T-helper 2 cell treated with Interferon-gamma antibody and Interleukin-4, amounts not matched to agents 5 μg/mL and 100 μg/mL, for 36 hours (primary cell): ENCODE results near the gene CCDC47.

Experiments used
- DNase-seq: peaks from one replicate; pipeline ENCODE4 v3.0.0; 2021; ENCODE audit warnings: low spot score
- H3K27ac Mint-ChIP-seq: one replicate; pipeline ENCODE4 v1.8.0; 2021; ENCODE audit warnings: mild to moderate bottlenecking, mixed read lengths
- H3K27me3 Mint-ChIP-seq: one replicate; pipeline ENCODE4 v1.8.0; 2021; ENCODE audit warnings: low read depth, mixed read lengths
- H3K36me3 Mint-ChIP-seq: one replicate; pipeline ENCODE4 v1.8.0; 2021; ENCODE audit warnings: low read depth, mixed read lengths
- H3K4me1 Mint-ChIP-seq: one replicate; pipeline ENCODE4 v1.8.0; 2021; ENCODE audit warnings: low read depth, mixed read lengths
- H3K4me3 Mint-ChIP-seq: one replicate; pipeline ENCODE4 v1.8.0; 2022; ENCODE audit warnings: mild to moderate bottlenecking, moderate library complexity, mixed read lengths
- H3K9me3 Mint-ChIP-seq: one replicate; pipeline ENCODE4 v1.8.0; 2021; ENCODE audit warnings: mixed read lengths

Gene CCDC47

GRCh38 chr17:63772801-63773271, 561 bp downstream of the CCDC47 start:
- Mint-ChIP-seq H3K9me3 (no peaks in the 10 kb centered on the region), H3K27me3 (no peaks in the 10 kb centered on the region), H3K4me1 (peaks cover 38% of the 10 kb centered on the region), H3K36me3 (peaks cover 39% of the 10 kb centered on the region), H3K4me3 (peak overlapping the region; percentile 96), H3K27ac (peak overlapping the region; percentile 97)
- DNase-seq, result no peak

GRCh38 chr17:63768433-63768832, 5.0 kb downstream of the CCDC47 start:
- no peak overlapping the region for H3K4me3 Mint-ChIP-seq
- peaks cover 32% of the 10 kb centered on the region for H3K4me1 Mint-ChIP-seq
- no peaks in the 10 kb centered on the region for H3K27me3 Mint-ChIP-seq
- H3K27ac Mint-ChIP-seq, result no peak overlapping the region
- H3K36me3 Mint-ChIP-seq, result peaks cover 42% of the 10 kb centered on the region
- no peaks in the 10 kb centered on the region for H3K9me3 Mint-ChIP-seq
- DNase-seq, result no peak

GRCh38 chr17:63766754-63767153, 6.6 kb downstream of the CCDC47 start:
- Mint-ChIP-seq H3K36me3 (peaks cover 41% of the 10 kb centered on the region), H3K4me3 (no peak overlapping the region), H3K4me1 (peaks cover 32% of the 10 kb centered on the region), H3K9me3 (no peaks in the 10 kb centered on the region), H3K27ac (no peak overlapping the region), H3K27me3 (no peaks in the 10 kb centered on the region)
- no peak for DNase-seq

- Mint-ChIP-seq H3K27me3 (no peaks in the 10 kb centered on the region), H3K4me1 (peaks cover 28% of the 10 kb centered on the region), H3K9me3 (no peaks in the 10 kb centered on the region), H3K4me3 (no peak overlapping the region), H3K36me3 (peaks cover 47% of the 10 kb centered on the region), H3K27ac (no peak overlapping the region)
- no peak for DNase-seq
Measured at GRCh38 chr17:63764716-63765115, 8.7 kb downstream of the CCDC47 start.

DNA sequence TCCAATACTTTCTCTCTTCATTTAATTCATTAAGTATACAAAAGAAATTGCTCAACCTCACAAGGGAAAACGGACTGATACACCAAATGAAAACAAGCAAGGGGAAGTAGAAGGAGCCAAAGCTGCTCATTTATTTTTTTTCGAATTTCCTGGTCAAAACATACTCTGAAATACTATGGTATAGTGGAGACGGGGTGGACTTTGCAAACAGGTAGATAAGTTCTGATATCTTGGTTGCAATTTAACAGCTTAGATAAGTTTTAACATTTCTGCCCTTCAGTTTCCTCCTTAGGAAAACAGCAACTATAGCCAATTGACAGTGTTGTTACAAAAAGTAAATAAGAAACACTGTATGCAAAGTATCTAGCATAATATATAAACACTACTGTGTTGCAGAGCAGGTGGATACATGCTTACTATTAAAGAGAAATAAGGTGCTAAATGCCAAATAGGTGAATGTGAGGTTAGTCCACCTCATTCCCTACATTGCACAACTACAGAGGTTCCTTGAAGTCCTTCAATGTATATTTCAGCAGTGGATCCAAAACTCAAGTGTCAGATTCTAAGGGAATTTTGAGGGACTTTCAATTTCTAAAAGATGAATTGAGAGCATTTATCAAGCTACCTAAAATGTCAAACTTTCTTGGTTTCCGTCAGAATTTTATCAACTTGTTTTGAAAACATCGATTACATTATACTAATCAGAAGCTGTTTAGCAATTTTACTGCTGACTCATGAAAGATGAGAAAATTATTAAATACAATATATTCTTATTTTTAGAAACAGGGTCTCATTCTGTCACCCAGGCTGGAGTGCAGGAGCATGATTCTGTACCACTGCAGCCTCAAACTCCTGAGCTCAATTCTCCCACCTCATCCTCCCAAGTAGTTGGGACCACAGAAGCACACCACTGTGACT, 11.0 kb downstream of the CCDC47 start:
- Mint-ChIP-seq H3K27ac (peak overlapping the region; percentile 60), H3K4me3 (no peak overlapping the region), H3K36me3 (peaks cover 58% of the 10 kb centered on the region), H3K4me1 (peaks cover 20% of the 10 kb centered on the region), H3K9me3 (no peaks in the 10 kb centered on the region), H3K27me3 (no peaks in the 10 kb centered on the region)
- no peak for DNase-seq

GRCh38 chr17:63760771-63761539, 12.4 kb downstream of the CCDC47 start:
- H3K9me3 Mint-ChIP-seq, result no peaks in the 10 kb centered on the region
- H3K36me3 Mint-ChIP-seq, result peaks cover 62% of the 10 kb centered on the region
- H3K27me3 Mint-ChIP-seq, result no peaks in the 10 kb centered on the region
- no peak for DNase-seq
- no peak overlapping the region for H3K4me3 Mint-ChIP-seq
- H3K4me1 Mint-ChIP-seq, result peaks cover 12% of the 10 kb centered on the region
- H3K27ac Mint-ChIP-seq, result no peak overlapping the region

GRCh38 chr17:63758428-63758827, 15.0 kb downstream of the CCDC47 start:
- no peaks in the 10 kb centered on the region for H3K27me3 Mint-ChIP-seq
- no peaks in the 10 kb centered on the region for H3K9me3 Mint-ChIP-seq
- no peak for DNase-seq
- peaks cover 54% of the 10 kb centered on the region for H3K36me3 Mint-ChIP-seq
- H3K4me1 Mint-ChIP-seq, result peaks cover 8% of the 10 kb centered on the region
- H3K4me3 Mint-ChIP-seq, result no peak overlapping the region
- H3K27ac Mint-ChIP-seq, result no peak overlapping the region

DNA sequence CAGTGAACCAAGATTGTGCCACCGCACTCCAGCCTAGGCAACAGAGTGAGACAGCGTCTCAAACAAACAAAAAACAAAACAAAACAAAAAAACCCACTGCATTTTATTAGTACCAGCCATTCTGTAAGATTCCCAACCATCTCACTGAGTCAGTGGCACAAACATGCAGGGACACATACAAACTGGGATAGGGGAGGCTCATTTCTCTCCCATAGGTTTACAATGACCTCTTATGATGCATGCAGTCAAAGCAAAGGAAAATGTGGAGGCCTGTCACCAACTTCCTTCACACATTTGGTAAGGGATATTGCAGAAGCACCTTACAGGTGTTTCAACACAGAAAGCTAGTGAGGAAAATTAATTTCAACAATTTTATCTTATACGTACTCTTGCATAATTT, 19.4 kb downstream of the CCDC47 start:
- Mint-ChIP-seq H3K27me3 (no peaks in the 10 kb centered on the region), H3K36me3 (peaks cover 56% of the 10 kb centered on the region), H3K27ac (no peak overlapping the region), H3K9me3 (no peaks in the 10 kb centered on the region), H3K4me1 (peaks cover 15% of the 10 kb centered on the region), H3K4me3 (no peak overlapping the region)
- DNase-seq, result no peak

DNA sequence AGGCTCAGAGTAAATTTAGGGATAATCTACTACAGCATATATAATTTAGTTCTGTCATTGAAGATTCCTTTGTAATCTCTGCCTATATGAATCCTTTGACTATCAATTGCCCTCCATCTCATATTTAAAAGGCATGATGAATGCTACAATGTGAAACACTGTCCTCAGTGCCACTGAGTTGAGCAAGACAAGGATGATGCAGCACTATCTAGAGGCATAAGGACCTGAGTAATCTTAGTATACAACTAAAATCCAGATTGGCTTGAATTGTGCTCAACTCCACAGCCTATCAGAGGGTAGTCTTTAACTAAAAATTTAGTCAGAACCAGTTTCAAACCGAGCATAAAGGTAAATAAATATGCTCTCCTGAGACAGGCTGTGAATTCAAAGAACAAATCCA, 20.2 kb downstream of the CCDC47 start:
- Mint-ChIP-seq H3K27ac (no peak overlapping the region), H3K36me3 (peaks cover 54% of the 10 kb centered on the region), H3K4me3 (no peak overlapping the region), H3K9me3 (no peaks in the 10 kb centered on the region), H3K27me3 (no peaks in the 10 kb centered on the region), H3K4me1 (peaks cover 15% of the 10 kb centered on the region)
- no peak for DNase-seq

DNA sequence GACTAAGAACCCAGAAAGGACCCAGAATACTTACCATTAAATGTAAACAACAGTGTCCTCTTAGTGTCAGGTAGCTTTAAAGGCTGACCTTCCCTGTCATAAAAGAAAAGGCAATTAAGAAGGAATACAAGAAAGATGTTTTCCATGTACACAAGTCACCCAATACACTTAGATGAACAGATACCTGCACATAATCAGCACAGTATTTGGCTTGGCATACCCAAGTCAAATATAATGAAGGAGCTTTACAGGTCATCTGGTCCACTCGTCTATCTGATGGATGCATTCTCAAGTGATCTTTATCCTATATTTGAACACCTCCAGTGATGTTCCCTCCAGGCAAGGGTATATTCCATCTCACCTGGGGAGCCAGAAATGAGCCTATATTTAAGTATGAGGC, 20.7 kb downstream of the CCDC47 start:
- no peak overlapping the region for H3K4me3 Mint-ChIP-seq
- H3K36me3 Mint-ChIP-seq, result peaks cover 50% of the 10 kb centered on the region
- no peak for DNase-seq
- no peaks in the 10 kb centered on the region for H3K27me3 Mint-ChIP-seq
- H3K27ac Mint-ChIP-seq, result no peak overlapping the region
- no peaks in the 10 kb centered on the region for H3K9me3 Mint-ChIP-seq
- peaks cover 15% of the 10 kb centered on the region for H3K4me1 Mint-ChIP-seq

DNA sequence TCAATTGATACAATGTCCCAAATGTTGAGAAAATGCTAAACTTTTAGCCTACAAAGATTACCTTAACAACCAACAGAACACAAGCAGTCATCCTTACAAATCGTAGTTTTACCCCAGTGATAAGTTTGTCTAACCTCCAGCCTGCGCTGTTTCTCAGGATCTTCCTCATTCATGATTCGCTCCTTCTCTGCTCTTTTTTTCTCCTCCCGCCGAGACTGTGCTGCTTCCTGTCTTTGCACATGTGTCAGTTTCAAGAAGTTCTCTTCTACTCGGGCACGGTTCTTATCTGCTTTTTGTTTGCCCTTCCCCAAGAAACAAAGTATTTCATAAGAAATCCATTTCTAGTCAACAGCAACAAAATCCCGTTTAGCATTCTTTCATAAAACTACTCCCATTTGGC, 21.6 kb downstream of the CCDC47 start:
- no peak for DNase-seq
- peaks cover 47% of the 10 kb centered on the region for H3K36me3 Mint-ChIP-seq
- peak overlapping the region; percentile 71 for H3K4me3 Mint-ChIP-seq
- no peaks in the 10 kb centered on the region for H3K9me3 Mint-ChIP-seq
- peak overlapping the region; percentile 83 for H3K27ac Mint-ChIP-seq
- no peaks in the 10 kb centered on the region for H3K27me3 Mint-ChIP-seq
- peaks cover 15% of the 10 kb centered on the region for H3K4me1 Mint-ChIP-seq

- peak; percentile 99 for DNase-seq
- Mint-ChIP-seq H3K4me3 (peak within 1 kb of the TSS; percentile 98), H3K9me3 (no peaks in the 10 kb centered on the region), H3K36me3 (peaks cover 19% of the 10 kb centered on the region), H3K27me3 (no peaks in the 10 kb centered on the region), H3K4me1 (peaks cover 24% of the 10 kb centered on the region), H3K27ac (peak within 1 kb of the TSS; percentile 99)
Measured at GRCh38 chr17:63741408-63742173, 31.8 kb downstream of the CCDC47 start, which contains the start of gene STRADA. Gene STRADA (minus strand): TSS chr17:63741799. CDS start chr17:63728369, 13,430 bp downstream.

DNA sequence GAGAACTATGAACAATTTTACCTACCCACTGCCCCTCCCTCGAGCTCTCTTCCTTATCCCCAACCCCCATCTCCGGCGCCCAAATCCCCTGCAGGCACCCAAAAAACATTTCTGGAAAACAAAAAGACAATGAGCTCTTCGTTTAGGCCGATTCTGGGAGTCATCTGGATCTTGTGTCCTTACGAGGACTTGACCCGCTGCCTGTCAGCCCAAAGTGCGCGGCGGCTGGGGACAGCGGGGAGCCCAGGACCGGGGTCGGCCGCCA, 32.3 kb downstream of the CCDC47 start:
- H3K4me3 Mint-ChIP-seq, result peak overlapping the region; percentile 98
- no peak for DNase-seq
- no peaks in the 10 kb centered on the region for H3K27me3 Mint-ChIP-seq
- peak overlapping the region; percentile 99 for H3K27ac Mint-ChIP-seq
- H3K4me1 Mint-ChIP-seq, result peaks cover 24% of the 10 kb centered on the region
- peaks cover 16% of the 10 kb centered on the region for H3K36me3 Mint-ChIP-seq
- no peaks in the 10 kb centered on the region for H3K9me3 Mint-ChIP-seq
